Dedifferentiated amniotic fluid mesenchymal stem cell (primary cell): Measurements from ENCODE around the gene PYDC1.
"Not testable (repeated sequence)": the region's sequence is repeated elsewhere in the genome, so short reads cannot be mapped to it uniquely, and the experiment has no call there.

ENCODE experiments used
- DNase-seq: peaks from one replicate; pipeline ENCODE4 v3.0.0-alpha.2; 2016; ENCODE audit errors: extremely low spot score

Gene PYDC1

DNA sequence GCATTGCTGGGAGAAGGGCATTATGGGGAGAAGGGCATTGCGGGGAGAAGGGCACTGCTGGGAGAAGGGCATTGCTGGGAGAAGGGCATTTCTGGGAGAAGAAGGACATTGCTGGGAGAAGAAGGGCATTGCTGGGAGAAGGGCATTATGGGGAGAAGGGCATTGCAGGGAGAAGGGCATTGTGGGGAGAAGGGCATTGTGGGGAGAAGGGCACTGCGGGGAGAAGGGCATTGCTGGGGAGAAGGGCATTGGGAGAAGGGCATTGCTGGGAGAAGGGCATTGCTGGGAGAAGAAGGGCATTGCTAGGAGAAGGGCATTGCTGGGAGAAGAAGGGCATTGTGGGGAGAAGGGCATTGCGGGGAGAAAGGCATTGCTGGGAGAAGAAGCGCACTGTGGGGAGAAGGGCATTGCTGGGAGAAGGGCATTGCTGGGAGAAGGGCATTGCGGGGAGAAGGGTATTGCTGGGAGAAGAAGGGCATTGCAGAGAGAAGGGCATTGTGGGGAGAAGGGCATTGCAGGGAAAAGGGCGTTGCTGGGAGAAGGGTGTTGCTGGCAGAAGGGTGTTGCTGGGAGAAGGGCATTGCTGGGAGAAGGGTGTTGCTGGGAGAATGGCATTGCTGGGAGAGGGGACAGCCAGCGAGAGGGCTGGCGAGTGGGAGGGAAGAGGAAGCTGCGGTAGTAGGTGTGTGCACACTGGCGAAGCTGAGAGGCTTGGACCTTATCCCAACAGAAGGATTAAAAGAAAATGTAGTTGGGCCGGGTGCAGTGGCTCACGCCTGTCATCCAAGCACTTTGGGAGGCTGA lies 4.6 kb upstream of the PYDC1 start:
- DNase-seq: no peak

DNA sequence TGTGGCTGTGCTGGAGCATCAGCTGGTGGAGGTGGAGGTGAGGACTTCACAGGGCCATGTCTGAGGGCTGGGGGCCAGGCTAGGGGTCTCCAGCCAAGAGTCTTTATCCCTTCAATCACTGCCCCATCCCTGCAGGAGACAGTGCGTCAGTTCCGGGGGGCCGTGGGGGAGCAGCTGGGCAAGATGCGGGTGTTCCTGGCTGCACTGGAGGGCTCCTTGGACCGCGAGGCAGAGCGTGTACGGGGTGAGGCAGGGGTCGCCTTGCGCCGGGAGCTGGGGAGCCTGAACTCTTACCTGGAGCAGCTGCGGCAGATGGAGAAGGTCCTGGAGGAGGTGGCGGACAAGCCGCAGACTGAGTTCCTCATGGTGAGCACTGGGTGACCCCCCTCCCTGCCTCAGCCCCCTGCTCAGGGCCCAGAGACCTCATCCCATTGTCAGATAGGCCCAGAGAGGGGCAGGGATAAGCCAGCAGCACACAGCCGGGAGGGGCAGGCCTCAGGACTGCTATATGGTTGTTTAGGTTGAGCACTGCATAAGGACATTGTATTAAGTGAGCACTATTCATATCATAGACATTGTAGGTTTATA lies 2.3 kb upstream of the PYDC1 start:
- DNase-seq: no peak

DNA sequence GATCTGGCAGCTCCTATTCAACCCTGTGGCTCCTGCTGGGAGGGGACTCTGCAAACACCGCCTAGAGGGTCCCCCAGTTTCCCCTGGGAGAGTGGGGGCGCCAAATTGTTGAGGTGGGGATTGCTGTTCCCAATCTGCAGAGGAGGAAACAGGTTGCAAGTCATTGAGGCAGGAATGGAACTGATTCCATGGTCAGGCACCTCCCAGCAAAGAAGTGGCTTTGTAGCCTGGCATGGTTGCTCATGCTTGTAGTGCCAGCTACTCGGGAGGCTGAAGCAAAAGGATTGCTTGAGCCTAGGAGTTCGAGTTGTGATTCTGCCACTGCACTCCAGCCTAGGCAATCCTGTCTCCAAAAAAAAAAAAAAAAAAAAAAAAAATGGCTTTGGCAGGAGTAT lies 198 bp upstream of the PYDC1 start:
- no peak for DNase-seq

DNA sequence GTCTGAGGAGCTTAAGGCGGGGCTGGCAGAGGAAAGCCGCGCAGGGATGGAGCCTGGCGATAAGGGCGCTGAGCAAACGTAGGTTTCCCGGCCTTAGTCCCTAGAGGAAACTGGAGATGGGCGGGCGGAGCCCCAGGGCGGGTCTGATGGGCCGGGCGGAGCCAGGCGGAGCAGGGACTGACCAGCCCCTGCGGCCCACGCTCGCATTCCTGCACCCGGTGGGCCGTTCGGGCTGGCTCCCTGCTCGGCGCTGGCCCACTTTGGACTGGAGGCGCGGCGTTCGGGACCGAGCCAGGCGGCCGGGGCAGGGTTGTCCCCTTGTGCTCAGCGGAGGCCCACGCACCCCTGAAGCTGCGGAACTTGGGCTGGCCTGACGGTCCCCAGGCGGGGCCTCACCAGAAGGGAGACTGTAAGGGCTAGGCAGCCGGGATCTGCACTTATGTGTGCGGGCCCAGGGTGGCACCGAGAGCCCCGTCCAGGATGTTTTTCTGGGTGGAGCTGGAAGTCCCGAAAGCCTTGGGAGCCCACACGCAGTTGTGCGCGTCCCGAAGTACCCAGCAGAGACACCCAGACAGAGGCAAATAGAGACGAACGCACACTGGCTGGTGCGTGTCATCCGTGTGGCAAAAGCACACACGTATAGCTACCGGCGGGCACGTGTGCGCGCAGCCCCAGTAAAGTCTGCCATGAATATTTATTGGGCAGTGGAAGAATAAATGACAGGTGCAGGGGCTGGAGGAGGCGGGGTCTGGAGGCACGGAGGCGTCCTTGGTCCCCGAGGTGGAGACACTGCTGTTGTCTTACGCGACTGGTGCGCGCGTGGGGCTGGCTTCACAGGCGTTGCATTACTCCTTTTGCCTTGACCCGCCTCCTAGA lies 1.4 kb downstream of the PYDC1 start:
- peak; percentile 33 for DNase-seq

DNA sequence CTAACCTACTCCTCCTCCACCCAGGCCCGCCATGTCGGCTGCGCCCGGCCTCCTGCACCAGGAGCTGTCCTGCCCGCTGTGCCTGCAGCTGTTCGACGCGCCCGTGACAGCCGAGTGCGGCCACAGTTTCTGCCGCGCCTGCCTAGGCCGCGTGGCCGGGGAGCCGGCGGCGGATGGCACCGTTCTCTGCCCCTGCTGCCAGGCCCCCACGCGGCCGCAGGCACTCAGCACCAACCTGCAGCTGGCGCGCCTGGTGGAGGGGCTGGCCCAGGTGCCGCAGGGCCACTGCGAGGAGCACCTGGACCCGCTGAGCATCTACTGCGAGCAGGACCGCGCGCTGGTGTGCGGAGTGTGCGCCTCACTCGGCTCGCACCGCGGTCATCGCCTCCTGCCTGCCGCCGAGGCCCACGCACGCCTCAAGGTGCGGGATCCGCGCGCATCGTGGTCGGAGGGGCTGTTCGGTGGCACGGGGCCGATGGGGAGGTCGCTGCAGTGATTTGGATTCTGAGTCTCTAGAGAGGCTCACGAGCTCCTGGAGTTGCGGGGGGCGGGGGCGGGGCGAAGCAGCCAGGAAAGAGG lies 2.1 kb downstream of the PYDC1 start:
- DNase-seq: no peak

DNA sequence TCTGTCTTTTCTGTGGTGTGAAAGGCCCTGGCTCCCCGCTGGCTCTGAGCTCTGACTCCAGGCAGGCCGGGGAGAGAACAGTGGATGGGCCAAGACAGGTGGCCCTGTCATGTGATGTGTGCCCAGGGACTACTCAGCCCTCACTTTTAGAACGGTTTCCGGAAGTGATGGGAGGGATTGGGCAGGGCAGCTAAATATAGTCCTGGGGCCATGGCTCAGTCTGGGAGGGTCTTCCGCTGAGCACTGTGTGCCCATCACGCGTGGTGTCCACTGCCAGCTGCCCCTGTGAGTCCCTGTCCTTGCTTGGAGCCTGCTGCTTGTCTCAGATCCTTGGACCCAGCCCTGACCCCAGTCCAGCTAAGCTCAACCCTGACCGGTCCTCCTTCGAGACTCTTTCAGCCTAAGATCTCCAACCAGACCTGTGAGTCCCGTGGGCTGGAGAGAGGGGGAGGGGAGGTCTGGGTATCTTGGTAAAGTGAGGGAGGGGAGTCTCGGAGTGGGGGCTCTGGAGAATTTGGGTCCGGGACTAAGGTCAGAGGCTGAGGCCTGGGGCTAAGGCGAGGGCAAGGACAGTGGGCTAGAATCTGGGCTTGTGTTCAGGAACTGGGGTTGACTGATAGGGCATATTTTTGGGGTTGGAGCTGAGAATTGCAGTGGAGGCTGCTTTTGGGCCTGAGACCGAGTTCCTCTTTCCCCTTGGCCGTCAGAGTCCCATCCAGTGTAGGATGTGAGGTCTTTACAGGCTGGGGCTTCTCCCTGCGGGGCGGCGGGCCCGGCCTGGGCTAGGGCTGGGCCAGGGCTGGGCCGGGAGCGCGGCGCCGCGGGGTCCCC lies 2.8 kb downstream of the PYDC1 start, which contains the start of gene TRIM72:
TSS of gene TRIM72 (plus strand) at position 243 of the 831 bp plus-strand sequence. CDS start 620 bp downstream, outside the sequence.
- no peak for DNase-seq

DNA sequence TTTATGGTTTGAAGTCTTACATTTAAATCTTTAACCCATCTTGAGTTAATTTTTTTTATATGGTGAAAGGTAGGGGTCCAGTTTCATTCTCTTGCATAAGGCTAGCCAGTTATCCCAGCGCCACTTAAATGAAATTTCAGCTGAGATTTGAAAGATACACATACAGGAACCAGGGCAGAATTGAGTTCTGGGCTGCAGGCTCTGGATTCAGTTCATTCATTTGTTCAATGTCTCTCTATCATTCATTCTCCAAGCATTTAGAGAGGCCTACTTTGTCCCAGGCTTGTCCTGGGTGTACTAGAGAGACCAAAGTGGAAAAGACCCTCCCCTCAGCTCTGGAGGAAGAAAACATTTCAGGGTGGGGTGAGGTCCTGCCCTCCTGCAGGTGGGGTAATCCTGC lies 3.6 kb downstream of the PYDC1 start:
- DNase-seq: no peak

DNA sequence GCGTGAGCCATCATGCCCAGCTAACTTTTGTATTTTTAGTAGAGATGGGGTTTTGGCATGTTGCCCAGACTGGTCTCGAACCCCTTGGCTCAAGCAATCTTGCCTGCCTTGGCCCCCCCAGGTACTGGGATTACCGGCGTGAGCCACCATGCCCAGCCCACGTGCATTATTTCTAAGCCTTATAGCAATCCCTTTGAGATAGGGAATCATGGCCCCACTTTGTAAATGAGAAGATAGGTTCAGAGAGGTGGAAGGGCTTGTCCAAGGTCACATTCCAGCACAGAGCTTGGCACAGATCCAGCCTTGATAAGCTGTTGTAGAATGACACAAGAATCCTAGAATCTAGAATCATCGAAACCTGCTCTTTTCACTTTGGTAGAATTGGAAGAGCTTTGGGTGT lies 10.2 kb downstream of the PYDC1 start:
- DNase-seq: no peak

DNA sequence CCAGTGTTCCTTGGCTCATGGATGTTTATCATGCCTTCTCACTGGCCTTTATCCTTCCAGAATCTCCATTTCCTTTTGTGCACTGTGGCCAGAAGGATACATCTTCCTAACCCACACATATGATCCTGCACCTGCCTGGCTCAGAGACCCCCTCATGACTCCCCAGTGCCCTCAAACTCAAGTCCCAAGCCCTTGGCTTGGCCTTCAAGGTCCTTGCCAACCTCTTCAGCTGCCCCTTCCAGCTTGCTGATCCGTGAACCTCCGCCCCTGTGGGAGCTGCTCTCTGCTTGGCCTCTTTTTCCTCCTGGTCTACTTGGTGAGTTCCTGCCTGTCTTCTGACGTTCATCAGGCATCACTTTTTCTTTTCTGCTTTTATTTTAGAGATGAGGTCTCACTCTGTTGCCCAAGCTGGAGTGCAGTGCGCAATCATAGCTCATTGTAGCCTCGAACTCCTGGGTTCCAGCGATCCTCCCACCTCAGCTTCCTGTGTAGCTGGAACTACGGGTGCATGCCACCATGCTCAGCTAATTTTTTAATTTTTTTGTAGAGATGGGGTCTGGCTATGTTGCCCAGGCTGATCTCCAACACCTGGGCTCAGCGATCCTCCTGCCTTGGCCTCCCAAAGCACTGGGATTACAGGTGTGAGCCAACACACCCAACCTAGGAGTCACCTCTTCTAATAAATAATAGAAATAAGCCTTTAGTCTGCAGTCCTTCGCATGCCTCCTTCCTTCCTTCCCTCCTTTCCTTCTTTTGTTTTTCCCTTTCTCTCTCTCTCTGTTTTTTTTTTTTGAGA lies 11.9 kb downstream of the PYDC1 start:
- DNase-seq: no peak

DNA sequence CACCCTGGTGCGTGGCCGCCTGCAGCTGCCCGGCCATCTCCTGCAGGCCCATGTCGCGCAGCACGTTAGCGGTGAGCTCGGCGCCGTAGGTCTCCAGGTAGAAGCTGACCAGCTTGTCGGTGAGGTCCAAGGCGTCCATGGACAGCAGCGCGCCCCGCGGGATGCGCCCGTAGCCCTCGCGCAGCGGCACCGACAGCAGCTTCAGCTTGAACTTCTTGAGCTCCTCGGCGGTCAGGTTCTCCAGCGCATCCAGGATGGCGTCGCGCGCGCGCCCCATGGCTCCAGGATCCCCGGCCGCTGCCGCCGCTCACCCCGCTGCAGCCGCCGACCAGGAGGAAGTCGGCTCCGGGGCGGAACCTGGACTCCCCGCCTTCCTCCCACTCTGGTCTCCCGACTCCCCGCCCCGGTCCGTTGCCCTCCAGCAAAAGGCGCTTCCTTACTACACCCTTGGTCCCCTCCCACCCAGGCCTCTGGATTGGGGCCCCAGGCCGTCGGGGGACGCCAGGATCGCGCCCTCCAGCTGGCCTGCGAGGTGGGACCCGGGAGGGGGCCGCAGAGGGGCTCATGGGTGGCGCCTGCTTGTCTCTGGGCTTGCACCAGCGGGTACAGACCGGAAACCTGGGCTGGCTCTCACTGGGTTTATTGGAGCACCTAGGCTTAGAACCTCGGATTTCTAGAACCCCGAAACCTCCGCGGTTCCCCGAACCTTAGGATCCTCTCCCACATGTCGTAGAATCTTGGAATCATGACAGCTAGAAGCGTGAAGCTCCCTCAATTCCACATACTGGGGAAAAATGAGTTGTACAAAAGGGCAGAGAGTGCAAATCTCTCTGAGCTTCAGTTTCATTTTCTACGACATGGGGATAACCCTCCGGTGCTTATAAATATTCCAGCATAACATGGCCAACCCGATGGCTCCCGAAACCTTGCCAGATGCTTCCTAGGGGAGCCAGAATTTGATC lies 14.2 kb downstream of the PYDC1 start, which contains the start of gene PYCARD:
TSS of gene PYCARD (minus strand) at position 347 of the 962 bp plus-strand sequence. CDS start at position 277, 70 bp downstream.
- no peak for DNase-seq

DNA sequence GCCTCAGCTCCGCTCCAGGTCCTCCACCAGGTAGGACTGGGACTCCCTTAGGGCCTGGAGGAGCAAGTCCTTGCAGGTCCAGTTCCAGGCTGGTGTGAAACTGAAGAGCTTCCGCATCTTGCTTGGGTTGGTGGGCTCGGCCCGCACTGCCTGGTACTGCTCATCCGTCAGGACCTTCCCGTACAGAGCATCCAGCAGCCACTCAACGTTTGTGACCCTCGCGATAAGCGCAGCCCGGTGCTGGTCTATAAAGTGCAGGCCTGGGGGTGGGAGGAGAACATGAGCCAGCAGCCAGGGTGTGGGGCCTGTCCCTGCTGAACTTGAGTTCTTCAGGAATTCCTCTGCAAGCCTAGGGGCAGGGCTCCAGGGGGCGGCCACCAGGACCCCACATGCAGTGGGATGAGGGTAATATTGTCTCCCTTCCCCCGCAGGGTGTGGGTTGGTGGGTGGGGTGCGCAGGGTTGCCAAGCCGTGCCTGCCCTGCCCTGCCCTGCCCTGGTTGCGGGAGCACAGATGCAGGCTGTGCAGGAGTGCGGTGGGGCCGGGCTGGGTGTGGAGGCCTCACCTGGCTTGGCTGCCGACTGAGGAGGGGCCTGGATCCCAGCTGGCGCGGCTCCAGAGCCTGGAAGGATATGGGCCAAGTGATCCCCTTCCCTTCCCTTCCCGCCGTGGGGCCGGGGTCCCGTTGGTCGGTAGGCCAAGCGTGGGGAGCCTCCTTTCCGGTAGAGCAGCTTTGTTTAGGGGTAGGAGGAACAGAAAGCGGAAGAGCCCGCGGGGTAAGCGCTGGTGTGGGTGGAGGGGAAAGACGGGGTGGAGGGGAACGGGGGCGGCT lies 15.1 kb downstream of the PYDC1 start:
- DNase-seq: no peak

DNA sequence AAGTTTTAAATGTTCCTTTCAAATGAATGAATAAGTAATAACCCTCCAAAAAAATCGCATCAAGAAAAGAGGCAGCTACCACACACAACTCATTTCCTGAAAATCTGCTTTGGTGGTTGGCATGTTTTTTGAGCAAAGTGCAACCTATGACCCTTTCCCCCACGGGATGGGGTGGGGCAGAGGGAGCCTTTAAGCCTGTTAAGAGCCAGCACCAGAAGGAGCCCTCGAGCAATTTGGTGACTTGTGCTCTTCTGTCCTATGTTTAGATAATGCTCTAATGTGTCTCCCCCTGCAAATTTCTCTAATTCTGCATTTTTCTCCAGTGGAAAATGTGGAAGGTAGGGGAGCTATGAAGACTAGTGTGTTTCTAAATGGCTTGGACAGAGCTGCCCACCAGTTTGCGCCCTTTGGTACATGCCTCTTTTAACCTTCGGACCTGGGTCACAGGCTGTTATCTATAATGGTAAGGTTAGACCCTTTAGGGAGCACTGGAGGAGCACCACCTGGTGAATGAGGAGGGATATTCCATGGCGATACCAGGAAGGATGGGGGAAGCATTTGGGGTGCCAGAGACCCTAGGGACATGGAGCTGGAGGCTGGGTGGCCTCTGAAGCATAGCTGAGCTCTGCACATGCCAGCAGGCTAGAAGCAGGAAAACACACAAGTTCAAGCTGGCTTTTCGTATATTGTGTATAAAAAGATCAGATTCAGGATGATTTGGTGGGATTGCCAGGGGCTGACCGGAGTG lies 15.9 kb downstream of the PYDC1 start:
- no peak for DNase-seq

DNA sequence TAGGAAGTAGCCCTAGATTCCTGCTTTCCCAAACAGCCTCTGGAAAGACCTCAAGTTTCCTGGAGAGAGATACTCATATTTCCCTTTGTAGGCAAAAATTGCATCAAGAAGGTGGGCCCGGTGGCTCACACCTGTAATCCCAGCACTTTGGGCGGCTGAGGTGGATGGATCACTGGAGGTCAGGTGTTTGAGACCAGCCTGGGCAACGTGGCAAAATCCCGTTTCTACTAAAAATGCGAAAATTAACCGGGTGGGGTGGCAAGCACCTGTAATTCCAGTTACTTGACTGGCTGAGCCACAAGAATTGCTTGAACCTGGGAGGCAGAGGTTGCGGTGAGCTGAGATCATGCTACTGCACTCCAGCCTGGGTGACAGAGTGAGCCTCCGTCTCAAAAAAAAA lies 16.8 kb downstream of the PYDC1 start:
- DNase-seq: not testable (repeated sequence)

DNA sequence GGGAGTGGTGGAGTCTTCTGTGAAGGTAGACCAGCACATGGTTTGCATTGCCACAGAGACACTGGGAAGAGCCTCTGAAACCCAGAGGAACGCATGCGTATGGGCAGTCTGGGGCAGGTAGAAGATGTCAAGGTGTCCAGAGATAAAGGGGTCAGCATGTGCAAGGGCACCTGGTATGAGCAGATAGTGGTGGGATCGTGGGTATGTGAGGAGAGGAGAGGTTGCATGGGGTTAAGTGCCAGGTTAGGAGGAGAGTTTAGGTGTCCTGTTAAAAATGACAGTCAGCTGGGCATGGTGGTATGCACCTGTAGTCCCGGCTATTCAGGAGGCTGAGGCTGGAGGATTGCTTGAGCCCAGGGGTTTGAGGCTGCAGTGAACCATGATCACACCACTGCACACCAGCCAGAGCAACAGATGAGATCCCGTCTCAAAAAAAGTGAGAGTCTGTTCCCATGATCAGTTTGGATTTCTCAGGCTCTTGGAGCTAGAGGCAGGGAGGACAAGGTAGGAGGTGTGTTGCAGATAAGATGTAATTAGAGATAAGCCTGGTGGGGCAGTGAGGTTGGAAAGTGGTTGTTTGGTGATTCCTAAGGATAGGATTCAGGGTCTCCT lies 17.4 kb downstream of the PYDC1 start:
- no peak for DNase-seq

DNA sequence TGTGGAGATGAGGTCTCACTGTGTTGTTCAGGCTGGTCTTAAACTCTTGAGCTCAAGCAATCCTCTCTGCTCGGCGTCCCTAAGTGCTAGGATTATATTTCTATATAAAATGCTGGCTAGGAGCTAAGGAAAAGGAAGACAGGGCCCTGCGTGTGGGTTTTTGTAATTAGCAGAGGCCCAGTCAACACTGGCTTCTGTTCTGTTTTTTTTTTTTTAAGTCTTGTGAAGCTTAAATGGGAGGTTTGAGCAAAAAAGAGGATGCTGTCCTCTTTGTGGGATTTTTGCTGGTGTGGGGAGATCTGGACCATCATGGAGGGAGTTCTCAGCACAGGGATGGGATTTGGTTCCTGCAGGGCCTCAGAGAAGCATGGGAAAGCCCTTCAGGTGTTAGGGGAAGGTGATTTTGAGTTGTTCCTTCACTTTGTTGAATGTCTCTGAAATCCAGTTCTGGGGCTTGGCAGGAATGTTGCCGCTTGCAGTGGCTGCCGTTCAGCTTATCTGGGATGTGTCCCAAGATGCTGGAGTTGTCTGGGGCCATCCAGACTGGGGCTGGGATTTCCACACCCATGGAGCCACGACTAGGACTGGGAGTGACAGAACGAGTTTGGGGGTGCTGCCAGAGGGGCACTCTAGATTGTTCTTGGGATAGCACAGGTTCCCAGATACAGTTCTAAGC lies 18.6 kb downstream of the PYDC1 start:
- DNase-seq: no peak

DNA sequence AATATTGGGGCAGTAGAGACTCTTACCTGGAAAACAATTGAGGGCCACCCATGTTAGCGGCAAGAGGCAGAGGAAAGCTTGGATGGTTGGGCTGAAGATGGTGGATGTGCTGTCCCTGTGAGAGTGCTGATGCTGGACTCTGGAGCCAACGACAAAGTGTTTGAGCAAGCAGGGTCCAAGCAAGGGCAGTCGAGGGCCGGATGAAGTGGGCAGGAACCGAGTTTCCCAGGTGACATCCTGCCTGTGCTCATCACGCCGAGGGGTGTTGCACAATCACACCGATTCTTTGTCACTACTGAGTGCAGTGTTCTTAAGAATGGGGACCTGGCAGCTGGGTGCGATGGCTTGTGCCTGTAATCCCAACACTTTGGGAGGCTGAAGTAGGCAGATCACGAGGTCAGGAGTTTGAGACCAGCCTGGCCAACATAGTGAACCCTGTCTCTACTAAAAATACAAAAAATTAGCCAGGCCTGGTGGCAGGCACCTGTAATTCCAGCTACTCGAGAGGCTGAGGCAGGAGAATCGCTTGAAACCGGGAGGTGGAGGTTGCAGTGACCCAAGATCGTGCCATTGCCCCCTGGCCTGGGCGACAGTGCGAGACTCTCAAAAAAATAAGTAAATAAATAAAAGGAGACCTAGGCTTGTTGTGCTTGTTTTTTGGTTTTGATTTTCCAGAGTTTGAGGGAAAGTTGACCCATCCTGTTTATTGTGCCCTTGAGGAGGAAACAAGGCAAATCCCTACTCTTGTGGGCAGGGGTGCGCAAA lies 20.4 kb downstream of the PYDC1 start:
- no peak for DNase-seq
